Hepatocyte (in vitro differentiated cells): ENCODE results near the gene SOCS3.

Source experiments
- CTCF ChIP-seq: fragments of 200-600 bp; sonication (generic); IDR thresholded peaks from 2 replicates; pipeline ENCODE4 v1.5.1; 2016; ENCODE audit warnings: antibody characterized with exemption, mild to moderate bottlenecking; ENCODE audit not compliant: poor library complexity
- EZH2 ChIP-seq: fragments of 200-600 bp; sonication (generic); IDR thresholded peaks from 2 replicates; pipeline ENCODE4 v1.6.1; 2016; ENCODE audit warnings: antibody characterized with exemption, mild to moderate bottlenecking, borderline replicate concordance
- EZH2phosphoT487 ChIP-seq: fragments of 200-600 bp; sonication (generic); IDR thresholded peaks from one replicate; pipeline ENCODE4 v1.6.1; 2018; ENCODE audit warnings: antibody characterized with exemption, mild to moderate bottlenecking, low read depth, moderate library complexity; ENCODE audit not compliant: unreplicated experiment, severe bottlenecking

GRCh38 chr17:78391843-78392242 lies 32.0 kb upstream of the SOCS3 start:
- no peak for TF ChIP-seq CTCF
- TF ChIP-seq EZH2phosphoT487, result no peak
- no peak for TF ChIP-seq EZH2
